T-helper 1 cell treated with Interleukin-12 subunit alpha and Interleukin-12 subunit beta and Interleukin-4 antibody, amounts not matched to agents 30 μg/mL and 1 μg/mL, for 36 hours (primary cell): ENCODE measurements around the gene TBL3.

ENCODE experiments used
- H3K27ac Mint-ChIP-seq: one replicate; pipeline ENCODE4 v1.8.0; 2021; ENCODE audit warnings: mild to moderate bottlenecking, mixed read lengths
- H3K27me3 Mint-ChIP-seq: one replicate; pipeline ENCODE4 v1.8.0; 2021; ENCODE audit warnings: low read depth, mixed read lengths
- H3K36me3 Mint-ChIP-seq: one replicate; pipeline ENCODE4 v1.8.0; 2021; ENCODE audit warnings: low read depth, mixed read lengths
- H3K4me1 Mint-ChIP-seq: one replicate; pipeline ENCODE4 v1.8.0; 2021; ENCODE audit warnings: low read depth, mixed read lengths
- H3K4me3 Mint-ChIP-seq: one replicate; pipeline ENCODE4 v1.8.0; 2021; ENCODE audit warnings: mild to moderate bottlenecking, moderate library complexity, mixed read lengths
- H3K9me3 Mint-ChIP-seq: one replicate; pipeline ENCODE4 v1.8.0; 2021; ENCODE audit warnings: mixed read lengths

Gene TBL3

DNA sequence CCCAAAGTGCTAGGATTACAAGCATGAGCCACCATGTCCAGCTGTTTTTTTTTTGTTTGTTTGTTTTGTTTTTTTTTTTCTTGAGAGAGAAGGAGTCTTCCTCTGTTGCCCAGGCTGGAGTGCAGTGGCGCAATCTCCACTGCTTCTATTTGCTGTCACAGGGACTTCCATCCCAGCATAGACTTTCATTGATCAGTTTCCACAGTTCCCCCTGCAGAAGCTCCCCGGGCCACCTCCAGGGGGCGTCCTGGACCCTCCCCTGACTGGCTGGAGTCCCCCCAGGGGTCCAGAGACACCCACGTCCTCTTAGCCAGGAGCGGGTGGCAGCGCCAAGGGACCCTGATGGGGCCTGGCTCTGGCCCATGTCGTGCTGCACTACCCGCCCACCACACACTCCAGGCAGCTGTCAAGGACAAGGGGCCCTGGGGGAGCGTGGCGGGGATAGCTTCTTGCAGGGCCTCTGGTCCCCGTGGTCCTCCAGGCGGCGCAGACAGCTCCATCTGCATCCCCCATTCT is 44.6 kb downstream of the TBL3 start:
- H3K4me3 Mint-ChIP-seq = no peak overlapping the region
- peaks cover 23% of the 10 kb centered on the region for H3K27me3 Mint-ChIP-seq
- H3K9me3 Mint-ChIP-seq = no peaks in the 10 kb centered on the region
- H3K27ac Mint-ChIP-seq = no peak overlapping the region
- H3K36me3 Mint-ChIP-seq = no peaks in the 10 kb centered on the region
- H3K4me1 Mint-ChIP-seq = no peaks in the 10 kb centered on the region

DNA sequence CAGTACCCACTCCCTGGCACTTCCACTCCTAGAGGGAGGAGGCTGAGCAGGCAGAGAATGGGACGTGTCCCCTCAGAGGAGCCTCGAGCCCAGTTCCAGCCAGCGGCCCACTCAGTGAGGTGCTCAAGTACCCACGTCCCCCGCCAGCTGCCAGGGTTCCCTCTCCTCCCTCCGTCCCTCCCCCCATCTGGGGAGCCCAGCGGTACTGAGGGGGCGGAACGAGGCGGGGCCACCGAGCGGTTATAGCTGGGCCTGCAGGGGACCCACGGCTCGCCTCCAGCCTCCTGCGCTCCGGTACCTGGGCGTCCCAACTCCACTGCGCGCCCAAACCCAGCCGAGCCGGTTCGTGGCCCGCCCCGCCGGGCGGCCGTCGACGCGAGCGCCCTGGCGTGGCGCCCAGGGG is 47.7 kb downstream of the TBL3 start, which contains the start of gene NPW:
TSS of gene NPW (plus strand) at position 268 of the 403 bp plus-strand sequence.
- Mint-ChIP-seq H3K9me3 (no peaks in the 10 kb centered on the region), H3K27ac (no peak within 1 kb of the TSS), H3K4me3 (no peak within 1 kb of the TSS), H3K4me1 (no peaks in the 10 kb centered on the region), H3K36me3 (no peaks in the 10 kb centered on the region), H3K27me3 (peaks cover 34% of the 10 kb centered on the region)

DNA sequence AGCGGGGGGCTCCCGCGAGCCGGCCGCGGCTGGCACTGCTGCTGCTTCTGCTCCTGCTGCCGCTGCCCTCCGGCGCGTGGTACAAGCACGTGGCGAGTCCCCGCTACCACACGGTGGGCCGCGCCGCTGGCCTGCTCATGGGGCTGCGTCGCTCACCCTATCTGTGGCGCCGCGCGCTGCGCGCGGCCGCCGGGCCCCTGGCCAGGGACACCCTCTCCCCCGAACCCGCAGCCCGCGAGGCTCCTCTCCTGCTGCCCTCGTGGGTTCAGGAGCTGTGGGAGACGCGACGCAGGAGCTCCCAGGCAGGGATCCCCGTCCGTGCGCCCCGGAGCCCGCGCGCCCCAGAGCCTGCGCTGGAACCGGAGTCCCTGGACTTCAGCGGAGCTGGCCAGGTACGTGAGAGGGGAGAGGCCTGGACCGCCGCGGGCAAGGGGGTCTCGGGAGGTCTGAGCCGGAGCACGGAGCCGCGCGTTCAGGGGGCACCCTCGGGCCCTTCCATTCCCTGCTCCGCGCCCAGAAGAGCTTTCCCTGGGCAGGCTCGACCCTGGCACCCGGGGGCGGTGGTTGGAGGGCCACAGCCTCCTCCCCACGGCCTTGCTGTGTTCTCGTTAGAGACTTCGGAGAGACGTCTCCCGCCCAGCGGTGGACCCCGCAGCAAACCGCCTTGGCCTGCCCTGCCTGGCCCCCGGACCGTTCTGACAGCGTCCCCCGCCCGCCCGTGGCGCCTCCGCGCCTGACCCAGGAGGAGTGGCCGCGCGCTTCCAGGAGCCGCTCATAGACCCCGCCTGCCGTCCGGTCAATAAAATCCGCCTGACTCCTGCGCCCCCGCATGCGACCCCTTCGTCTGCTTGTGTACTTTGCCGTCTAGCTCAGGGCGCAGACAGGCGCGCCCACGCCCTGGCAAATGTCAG is 48.3 kb downstream of the TBL3 start:
- Mint-ChIP-seq H3K4me3 (no peak overlapping the region), H3K4me1 (no peaks in the 10 kb centered on the region), H3K36me3 (no peaks in the 10 kb centered on the region), H3K27me3 (peaks cover 34% of the 10 kb centered on the region), H3K9me3 (no peaks in the 10 kb centered on the region), H3K27ac (no peak overlapping the region)

DNA sequence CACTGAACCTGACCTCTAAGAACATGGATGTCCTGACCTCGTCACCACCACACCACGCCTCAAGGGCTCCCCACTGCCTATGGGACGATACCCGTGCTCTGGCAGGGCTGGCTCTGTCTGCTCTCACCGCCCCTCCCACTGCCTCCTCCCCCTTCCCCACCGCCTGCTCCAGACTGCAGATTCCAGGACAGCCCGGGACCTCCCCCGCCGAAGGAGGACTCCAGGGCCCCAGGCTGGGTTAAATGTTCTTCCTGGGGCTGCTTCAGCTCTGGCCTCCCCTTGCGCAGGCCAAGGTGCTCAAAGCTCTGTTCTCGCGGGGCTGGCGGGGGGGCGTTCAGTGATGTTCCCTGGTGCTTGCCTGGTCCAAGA is 50.9 kb downstream of the TBL3 start:
- peak overlapping the region; percentile 72 for H3K4me3 Mint-ChIP-seq
- H3K36me3 Mint-ChIP-seq = no peaks in the 10 kb centered on the region
- H3K9me3 Mint-ChIP-seq = no peaks in the 10 kb centered on the region
- H3K27me3 Mint-ChIP-seq = peaks cover 43% of the 10 kb centered on the region
- no peak overlapping the region for H3K27ac Mint-ChIP-seq
- H3K4me1 Mint-ChIP-seq = peaks cover 2% of the 10 kb centered on the region

DNA sequence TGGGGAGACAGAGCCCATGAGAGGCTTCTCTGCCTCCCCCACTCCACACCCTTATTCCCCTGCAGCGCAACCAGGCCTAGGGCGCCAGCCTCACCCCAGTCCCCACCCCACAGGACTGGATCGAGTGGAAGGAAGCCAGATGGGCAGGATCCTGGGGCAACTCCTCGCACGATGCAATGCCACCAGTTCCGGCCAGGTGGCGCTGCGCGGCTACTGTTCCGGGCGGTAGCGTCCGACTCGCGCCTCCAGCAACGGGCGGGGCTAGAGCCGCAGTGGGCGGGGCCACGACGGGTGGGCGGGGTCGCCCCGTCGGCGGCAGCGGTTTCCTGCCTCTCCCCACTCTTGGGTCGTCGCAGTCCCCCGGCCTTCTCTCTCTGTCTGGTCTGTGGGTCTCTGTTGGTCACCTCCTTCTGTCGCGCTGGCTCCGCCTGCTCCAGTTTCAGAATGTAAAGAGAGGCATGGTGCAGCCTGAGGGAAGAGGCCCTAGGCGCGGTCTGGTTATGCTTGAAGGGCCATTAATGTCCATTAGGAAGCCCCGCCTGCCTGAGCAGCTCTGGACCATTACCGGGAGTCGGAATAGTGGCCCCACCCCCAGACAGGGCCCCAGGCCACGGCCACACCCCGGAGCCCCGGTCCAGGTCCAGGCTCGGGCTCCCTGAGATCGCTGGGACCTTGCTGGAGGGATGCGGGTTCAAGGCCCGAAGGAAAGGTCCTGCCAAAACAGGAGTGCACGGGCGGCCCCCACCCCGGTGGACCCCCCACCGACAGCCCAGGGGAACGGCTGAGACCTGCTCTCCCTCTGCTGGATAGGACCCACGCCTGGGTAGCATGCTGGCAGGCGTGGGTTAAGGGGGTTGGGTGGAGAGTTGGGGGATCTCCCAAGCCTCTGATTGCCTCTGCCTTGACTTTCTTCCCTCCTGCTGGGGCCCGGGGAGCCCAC is 51.5 kb downstream of the TBL3 start:
- Mint-ChIP-seq H3K27ac (no peak overlapping the region), H3K36me3 (no peaks in the 10 kb centered on the region), H3K4me3 (peak overlapping the region; percentile 72), H3K9me3 (no peaks in the 10 kb centered on the region), H3K4me1 (peaks cover 2% of the 10 kb centered on the region), H3K27me3 (peaks cover 45% of the 10 kb centered on the region)

DNA sequence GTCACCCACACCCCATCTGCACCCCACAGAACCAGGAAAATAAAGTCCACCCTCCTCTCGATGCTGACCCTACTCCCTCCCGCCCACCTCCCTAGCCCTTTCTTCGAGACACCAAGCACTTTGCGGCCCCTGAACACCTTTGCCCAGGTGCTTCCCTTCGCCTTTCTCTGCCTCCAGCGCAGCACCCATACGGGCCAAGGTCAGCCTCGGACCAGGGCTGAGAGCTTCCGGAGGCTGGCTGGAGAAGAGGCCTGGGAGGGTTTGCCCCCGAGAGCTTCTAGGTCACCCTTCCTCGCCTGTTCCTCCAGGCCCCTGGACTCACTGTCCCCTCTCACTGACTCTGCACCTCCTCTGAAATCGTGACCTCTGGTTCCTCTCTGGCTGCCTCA is 52.2 kb downstream of the TBL3 start:
- Mint-ChIP-seq H3K4me3 (no peak overlapping the region), H3K27me3 (peaks cover 44% of the 10 kb centered on the region), H3K9me3 (no peaks in the 10 kb centered on the region), H3K4me1 (peaks cover 2% of the 10 kb centered on the region), H3K36me3 (no peaks in the 10 kb centered on the region), H3K27ac (peak overlapping the region; percentile 10)

DNA sequence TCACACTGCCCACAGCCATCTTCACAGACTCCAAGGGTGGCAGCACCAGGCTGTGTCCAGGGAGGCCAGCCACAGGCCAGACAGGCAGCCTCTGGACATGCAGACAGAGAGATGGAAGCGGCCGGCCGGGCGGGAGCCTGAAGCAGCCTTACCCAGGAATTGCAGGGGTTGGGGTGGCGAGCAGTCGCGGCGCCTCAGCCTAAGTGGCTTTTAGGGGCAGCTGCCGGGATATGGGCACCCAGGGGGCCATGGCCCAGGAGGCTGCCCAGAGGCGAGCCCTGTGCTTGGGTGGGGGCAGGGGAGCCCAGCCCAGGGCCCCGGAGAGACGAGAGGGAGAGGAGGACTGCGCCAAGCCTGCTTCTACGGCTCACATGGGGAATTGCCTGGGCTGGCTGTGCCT is 53.4 kb downstream of the TBL3 start:
- peak overlapping the region; percentile 64 for H3K4me3 Mint-ChIP-seq

DNA sequence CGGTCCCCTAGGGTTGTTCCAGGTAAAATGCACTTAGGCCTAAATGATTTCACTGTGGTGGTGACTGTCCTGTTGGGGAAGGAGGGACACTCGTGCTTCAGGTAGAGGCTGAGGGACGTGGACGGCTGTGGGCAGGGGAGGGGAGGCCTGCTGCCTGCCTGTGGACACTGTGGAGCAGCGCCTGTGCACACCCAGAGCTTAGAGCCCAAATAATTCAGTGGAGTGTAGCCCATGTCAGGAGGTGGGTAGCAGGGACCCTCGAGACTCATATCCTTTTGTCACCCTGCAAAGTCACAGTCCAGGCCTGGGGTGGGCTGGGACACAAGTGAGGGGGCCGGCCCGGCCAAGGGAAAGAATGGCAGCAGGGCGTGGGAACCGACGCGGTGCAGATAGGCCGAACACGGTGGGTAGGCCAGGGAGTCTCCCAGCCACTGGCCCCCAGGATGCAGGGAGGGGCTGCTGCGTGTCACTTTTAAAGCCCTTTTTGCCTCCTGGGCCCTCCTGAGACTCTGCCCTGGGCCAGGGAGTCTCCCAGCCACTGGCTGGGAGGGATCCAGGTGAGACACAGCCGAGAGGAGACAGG is 54.1 kb downstream of the TBL3 start:
- Mint-ChIP-seq H3K36me3 (no peaks in the 10 kb centered on the region), H3K27ac (no peak overlapping the region), H3K4me1 (peaks cover 2% of the 10 kb centered on the region), H3K4me3 (peak overlapping the region; percentile 62), H3K9me3 (no peaks in the 10 kb centered on the region), H3K27me3 (peaks cover 35% of the 10 kb centered on the region)

More for the DNA sequence above, 53.4 kb downstream of the TBL3 start:
- no peak overlapping the region for H3K27ac Mint-ChIP-seq
- H3K36me3 Mint-ChIP-seq = no peaks in the 10 kb centered on the region
- H3K9me3 Mint-ChIP-seq = no peaks in the 10 kb centered on the region
- peaks cover 42% of the 10 kb centered on the region for H3K27me3 Mint-ChIP-seq
- peaks cover 2% of the 10 kb centered on the region for H3K4me1 Mint-ChIP-seq

DNA sequence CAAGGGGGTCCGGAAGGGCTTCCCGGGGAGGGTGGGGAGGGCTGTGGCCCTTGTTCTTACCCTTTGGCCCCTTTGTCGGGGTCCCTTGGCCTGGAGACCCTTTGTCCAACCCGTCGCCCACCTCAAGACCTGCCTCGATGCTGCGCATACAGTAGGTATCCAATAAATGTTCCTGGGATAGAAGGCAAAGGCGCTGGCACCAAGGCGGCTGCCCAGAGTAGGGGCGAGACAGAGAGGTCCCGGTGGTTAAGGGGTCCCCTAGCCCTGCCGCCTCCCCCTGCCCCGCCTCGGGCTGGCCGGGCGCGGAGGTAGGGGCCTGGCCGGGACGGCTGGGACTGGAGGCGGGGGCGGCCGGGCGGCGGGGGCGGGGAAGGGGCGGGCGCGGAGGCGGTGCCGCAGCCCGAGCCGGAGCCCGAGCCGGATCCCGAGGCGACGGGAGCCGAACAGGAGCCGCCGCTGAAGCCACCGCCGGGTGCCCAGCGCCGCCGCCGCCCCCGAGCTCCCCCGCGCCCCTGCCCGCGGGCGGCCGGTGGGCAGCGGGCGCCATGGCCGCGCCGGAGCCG is 54.7 kb downstream of the TBL3 start, which contains the start of gene NHERF2:
TSS of gene NHERF2 (plus strand) at position 442 of the 563 bp plus-strand sequence. CDS start at position 546, 104 bp downstream.
- no peaks in the 10 kb centered on the region for H3K9me3 Mint-ChIP-seq
- peaks cover 2% of the 10 kb centered on the region for H3K4me1 Mint-ChIP-seq
- no peak within 1 kb of the TSS for H3K27ac Mint-ChIP-seq
- H3K27me3 Mint-ChIP-seq = peaks cover 31% of the 10 kb centered on the region
- H3K36me3 Mint-ChIP-seq = no peaks in the 10 kb centered on the region
- peak within 1 kb of the TSS; percentile 62 for H3K4me3 Mint-ChIP-seq

DNA sequence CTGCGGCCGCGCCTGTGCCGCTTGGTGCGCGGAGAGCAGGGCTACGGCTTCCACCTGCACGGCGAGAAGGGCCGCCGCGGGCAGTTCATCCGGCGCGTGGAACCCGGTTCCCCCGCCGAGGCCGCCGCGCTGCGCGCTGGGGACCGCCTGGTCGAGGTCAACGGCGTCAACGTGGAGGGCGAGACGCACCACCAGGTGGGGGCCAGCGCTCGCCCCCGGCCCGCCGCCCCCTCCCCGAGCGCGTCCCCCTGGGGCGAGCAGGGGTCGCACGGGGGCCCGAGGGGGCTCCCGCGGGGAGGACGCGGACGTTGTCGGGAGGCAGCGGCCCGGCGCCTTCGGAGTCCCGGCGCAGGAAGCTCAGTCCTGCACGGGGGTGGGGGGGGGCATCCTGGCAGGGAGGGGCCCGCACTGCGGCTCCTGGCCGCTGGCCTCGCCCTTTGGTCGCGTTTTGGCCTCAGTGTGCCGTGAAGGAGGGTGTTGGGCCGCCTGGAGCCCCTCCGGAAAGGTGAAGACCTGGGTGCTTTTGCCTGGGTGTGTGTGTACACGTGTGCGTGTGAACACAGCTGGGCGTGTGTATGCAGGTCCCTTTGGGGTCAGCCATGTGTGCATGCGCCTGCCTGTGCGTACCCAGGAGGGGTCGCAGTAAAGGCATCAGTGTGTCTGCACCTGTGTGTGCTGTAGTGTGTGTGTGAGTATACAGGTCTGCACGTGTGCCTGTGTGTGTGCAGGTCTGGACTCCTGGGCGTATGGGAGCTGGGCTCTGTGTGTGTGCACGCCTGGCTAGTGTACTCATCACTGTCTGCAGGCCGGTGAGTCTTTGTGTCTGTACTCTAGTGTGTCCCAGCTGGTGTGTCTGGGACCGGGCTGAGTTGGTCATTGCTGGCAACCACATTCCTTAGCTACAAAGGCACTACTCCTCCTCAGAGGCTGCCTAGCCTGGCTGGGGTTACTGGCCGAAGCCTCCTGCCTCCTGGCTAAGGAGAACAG is 55.5 kb downstream of the TBL3 start:
- H3K36me3 Mint-ChIP-seq = no peaks in the 10 kb centered on the region
- H3K9me3 Mint-ChIP-seq = no peaks in the 10 kb centered on the region
- H3K27ac Mint-ChIP-seq = no peak overlapping the region
- peaks cover 2% of the 10 kb centered on the region for H3K4me1 Mint-ChIP-seq
- H3K4me3 Mint-ChIP-seq = peak overlapping the region; percentile 23
- peaks cover 26% of the 10 kb centered on the region for H3K27me3 Mint-ChIP-seq

DNA sequence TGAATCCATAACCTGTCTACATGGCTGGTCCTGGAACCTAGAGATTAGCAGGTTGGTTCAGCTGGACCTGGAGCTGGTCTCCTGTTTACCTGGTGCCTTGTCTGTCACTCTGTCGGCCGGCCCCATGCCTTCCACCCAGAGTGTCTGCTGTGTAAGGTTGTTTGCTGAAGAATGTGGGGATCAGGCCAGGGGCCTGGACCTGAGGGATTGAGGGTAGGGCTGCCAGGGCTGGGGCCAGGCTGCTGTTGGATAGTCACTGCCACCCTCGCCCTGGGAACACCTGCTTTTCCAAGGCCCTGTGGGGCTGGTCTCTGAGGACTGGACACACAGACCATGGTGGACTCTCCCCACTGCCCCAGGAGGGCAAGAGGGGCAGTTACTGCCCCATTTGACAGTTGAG is 56.3 kb downstream of the TBL3 start:
- Mint-ChIP-seq H3K27me3 (peaks cover 24% of the 10 kb centered on the region), H3K4me3 (no peak overlapping the region), H3K27ac (no peak overlapping the region), H3K36me3 (no peaks in the 10 kb centered on the region), H3K9me3 (no peaks in the 10 kb centered on the region), H3K4me1 (peaks cover 2% of the 10 kb centered on the region)

DNA sequence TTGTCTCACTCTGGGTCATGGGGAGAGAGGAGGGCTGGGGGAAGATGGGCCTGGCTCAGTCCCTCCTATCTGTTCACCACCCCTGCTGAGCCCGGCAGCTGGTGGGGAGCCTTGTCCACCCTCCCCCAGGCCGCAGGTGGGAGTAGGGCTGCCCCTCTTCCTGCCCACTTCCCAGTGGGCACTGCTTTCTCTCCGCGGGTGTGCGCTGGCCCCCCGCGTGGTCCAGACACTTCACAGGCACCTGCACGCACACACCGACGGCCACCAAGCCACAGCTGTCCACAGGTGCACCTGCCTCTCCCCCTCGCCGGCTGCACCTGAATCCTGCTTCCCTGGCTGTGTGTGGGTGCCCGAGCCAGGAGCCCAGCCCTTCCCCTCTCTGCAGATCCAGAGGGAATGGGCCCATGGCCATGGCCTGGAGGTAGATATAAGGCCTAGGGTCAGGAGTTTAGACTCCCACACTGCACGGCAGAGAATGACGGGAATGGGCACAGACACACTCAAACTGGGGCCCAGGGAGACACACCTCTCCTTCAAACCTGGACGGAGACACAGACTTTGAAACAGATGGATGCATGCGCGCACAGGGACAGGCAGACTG is 56.9 kb downstream of the TBL3 start:
- no peak overlapping the region for H3K4me3 Mint-ChIP-seq
- H3K9me3 Mint-ChIP-seq = no peaks in the 10 kb centered on the region
- H3K27me3 Mint-ChIP-seq = peaks cover 24% of the 10 kb centered on the region
- H3K4me1 Mint-ChIP-seq = peaks cover 2% of the 10 kb centered on the region
- H3K36me3 Mint-ChIP-seq = no peaks in the 10 kb centered on the region
- H3K27ac Mint-ChIP-seq = no peak overlapping the region

DNA sequence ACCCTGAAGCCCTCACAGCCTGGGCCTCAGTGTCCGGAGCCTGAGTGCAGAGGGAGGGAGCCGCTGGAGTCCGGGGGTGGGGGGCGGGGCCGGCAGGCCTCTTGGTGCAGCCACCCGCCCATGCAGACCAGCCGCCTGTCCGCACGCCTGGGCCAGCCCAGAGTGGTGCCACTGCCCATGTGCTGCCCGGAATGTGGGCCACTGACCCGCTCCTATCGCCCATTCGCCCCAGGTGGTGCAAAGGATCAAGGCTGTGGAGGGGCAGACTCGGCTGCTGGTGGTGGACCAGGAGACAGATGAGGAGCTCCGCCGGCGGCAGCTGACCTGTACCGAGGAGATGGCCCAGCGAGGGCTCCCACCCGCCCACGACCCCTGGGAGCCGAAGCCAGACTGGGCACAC is 57.5 kb downstream of the TBL3 start:
- Mint-ChIP-seq H3K4me1 (peaks cover 2% of the 10 kb centered on the region), H3K9me3 (no peaks in the 10 kb centered on the region), H3K36me3 (no peaks in the 10 kb centered on the region), H3K4me3 (no peak overlapping the region), H3K27ac (no peak overlapping the region), H3K27me3 (peaks cover 24% of the 10 kb centered on the region)
